GM20000 (cell line): ENCODE measurements around the gene PTP4A2.
"Not testable (repeated sequence)": the region's sequence is repeated elsewhere in the genome, so short reads cannot be mapped to it uniquely, and the experiment has no call there.

Source experiments
- DNase-seq: peaks from one replicate; pipeline ENCODE4 v3.0.0; 2012; ENCODE audit warnings: low spot score
- TF ChIP-seq, protein P1 (sequence below): IDR thresholded peaks from 2 replicates; pipeline ENCODE4 v1.5.1; 2012; ENCODE audit warnings: mild to moderate bottlenecking, control low read depth; ENCODE audit errors: extremely low read depth, missing control alignments

The PTP4A2 gene

DNA sequence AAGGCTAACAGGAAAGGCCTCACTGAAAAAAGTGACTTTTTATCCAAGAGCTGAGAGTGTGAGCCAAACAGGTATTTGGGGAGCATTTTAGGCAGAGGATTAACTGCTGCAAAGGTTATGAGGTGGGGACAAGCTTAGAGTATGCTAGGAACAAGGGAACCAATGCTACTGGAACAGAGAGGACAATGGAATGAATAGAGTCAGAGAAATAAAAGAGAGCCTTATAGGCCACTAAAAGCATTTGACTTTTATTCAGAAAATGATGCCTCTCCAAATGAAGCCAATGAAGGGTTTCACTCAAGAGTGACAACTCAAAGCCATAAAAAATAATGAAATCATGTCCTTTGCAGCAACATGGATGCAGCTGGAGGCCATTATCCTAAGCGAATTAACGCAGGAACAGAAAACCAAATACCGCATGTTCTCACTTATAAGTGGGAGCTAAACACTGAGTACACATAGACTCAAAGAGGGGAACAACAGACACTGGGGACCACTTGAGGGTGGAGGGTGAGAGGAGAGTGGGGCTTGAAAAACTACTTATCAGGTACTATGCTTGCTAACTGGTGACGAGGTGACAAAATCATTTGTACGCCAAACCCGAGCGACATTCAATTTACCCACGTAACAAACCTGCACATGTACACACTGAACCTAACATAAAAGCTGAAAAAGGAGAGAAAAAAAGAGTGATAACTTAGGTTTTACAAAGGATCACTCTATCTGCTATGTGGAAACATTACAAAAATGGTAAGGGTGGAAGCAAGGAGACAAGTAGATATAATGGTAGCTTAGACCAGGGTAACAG lies 11.1 kb downstream of the PTP4A2 start:
- no peak for DNase-seq
- TF ChIP-seq, protein P1, sequence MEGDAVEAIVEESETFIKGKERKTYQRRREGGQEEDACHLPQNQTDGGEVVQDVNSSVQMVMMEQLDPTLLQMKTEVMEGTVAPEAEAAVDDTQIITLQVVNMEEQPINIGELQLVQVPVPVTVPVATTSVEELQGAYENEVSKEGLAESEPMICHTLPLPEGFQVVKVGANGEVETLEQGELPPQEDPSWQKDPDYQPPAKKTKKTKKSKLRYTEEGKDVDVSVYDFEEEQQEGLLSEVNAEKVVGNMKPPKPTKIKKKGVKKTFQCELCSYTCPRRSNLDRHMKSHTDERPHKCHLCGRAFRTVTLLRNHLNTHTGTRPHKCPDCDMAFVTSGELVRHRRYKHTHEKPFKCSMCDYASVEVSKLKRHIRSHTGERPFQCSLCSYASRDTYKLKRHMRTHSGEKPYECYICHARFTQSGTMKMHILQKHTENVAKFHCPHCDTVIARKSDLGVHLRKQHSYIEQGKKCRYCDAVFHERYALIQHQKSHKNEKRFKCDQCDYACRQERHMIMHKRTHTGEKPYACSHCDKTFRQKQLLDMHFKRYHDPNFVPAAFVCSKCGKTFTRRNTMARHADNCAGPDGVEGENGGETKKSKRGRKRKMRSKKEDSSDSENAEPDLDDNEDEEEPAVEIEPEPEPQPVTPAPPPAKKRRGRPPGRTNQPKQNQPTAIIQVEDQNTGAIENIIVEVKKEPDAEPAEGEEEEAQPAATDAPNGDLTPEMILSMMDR = no peak

- no peak for DNase-seq
- TF ChIP-seq, protein P1 = no peak
Observed at GRCh38 chr1:31926252-31926651, 11.9 kb downstream of the PTP4A2 start.

DNA sequence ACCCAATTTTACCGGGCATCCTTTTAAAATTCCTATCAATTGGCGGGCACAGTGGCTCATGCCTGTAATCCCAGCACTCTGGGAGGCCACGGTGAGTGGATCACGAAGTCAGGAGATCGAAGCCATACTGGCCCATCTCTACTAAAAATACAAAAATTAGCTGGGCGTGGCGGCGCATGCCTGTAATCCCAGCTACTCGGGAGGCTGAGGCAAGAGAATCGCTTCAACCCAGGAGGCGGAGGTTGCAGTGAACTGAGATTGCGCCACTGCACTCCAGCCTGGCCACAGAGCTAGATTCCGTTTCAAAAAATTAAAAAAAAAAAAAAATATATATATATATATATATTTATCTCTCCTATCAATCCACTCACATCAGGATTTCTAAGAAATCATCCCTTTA lies 12.3 kb downstream of the PTP4A2 start:
- DNase-seq = not testable (repeated sequence)

DNA sequence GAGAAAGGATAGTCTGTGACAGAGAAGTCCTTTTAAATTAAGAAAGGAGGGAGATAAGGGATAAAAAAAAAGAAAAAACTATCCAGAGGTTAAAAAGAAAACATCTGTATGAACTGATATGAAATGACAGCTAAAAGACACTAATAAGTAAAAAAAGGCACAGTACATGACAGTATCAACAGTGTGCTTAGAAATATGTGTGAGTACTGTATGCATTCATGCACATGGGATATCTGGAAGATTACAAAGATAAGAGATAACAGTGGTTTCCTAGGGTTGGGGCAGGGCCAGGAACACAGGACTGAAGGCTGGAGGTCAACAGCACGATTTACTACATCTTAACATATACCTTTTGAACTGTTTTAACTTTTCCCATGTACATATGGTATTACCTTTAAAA lies 13.3 kb downstream of the PTP4A2 start:
- no peak for DNase-seq
- TF ChIP-seq, protein P1 = no peak

DNA sequence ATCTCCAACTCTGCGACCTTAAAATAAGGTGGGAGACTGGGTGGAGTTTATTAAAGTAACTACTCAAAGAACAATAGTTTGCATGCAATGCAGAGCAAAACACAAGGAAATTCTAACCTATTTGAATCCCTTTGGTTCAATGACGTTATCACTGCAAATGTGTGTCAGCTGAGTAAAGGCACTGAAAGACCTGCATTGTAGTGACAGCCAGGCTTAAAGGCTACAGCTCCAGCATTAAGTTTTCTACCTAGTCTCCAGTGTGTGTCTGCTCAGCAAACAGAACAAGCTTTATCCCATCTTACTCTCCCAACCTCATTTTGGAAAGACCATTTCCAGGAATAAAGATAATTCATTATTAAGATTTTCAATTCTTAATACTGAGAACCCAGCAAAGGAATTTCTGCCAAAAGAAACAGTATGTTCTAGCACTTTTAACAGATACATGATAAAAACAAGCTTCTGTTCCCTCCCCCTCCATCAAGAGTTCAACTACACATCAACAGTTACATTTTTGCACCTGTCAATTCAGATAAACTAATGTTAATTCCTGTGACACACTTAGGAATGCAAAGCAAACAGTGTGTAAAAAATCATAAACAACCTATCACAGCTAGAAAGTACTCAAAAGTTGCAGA lies 14.2 kb downstream of the PTP4A2 start:
- TF ChIP-seq, protein P1 = no peak
- no peak for DNase-seq

GRCh38 chr1:31920956-31921355 lies 17.2 kb downstream of the PTP4A2 start:
- TF ChIP-seq, protein P1 = no peak

GRCh38 chr1:31919591-31919990 lies 18.6 kb downstream of the PTP4A2 start:
- TF ChIP-seq, protein P1 = no peak
- no peak for DNase-seq

More at GRCh38 chr1:31920956-31921355, 17.2 kb downstream of the PTP4A2 start:
- no peak for DNase-seq
